Panc1 (cell line): ENCODE measurements around the gene UBE2Q1. TPM values are rescaled to one million over a fixed set of nuclear protein-coding genes. Genes with fewer than 3 reads are reported as not detected.
"Not testable (repeated sequence)": the region's sequence is repeated elsewhere in the genome, so short reads cannot be mapped to it uniquely, and the experiment has no call there.

ENCODE experiments used
- ATAC-seq: fragments of 200-7000 bp; cut with Tn5 transposase; 2 replicates; pipeline ENCODE4 v1.9.1; 2020; ENCODE audit warnings: mild to moderate bottlenecking, moderate library complexity
- BruUV-seq: library from RNA; stranded (reverse); fragments of 400-500 nt; replicated peaks from 2 replicates; lab custom pipeline; 2021; lab: Mats Ljungman, UMichigan
- CTCF ChIA-PET: fragments of 300-600 bp; sonication (Branson Sonifier 250); formaldehyde crosslinking; loops from one replicate; lab custom pipeline; 2022; ENCODE audit warnings: antibody characterized with exemption; lab: Charles Lee
- POLR2A ChIA-PET: fragments of 300-600 bp; sonication (Branson Sonifier 250); formaldehyde crosslinking; loops from one replicate; lab custom pipeline; 2022; ENCODE audit warnings: antibody characterized with exemption; lab: Charles Lee
- DNase-seq: peaks from one replicate; pipeline ENCODE4 v3.0.0-alpha.2; 2010; ENCODE audit warnings: low read depth, low spot score
- H3K27ac ChIP-seq: 2 replicates; pipeline ENCODE4 v1.5.1; 2011; ENCODE audit warnings: mild to moderate bottlenecking, low read length, inconsistent platforms
- H3K27me3 ChIP-seq: fragments of 200-500 bp; sonication (Bioruptor generic); 2 replicates; pipeline ENCODE4 v1.6.0; 2014; ENCODE audit warnings: low read length, inconsistent platforms; ENCODE audit not compliant: control insufficient read depth, insufficient read depth
- H3K36me3 ChIP-seq: fragments of 200-500 bp; sonication (Bioruptor generic); 2 replicates; pipeline ENCODE4 v1.5.1; 2014; ENCODE audit warnings: inconsistent platforms, mild to moderate bottlenecking, low read length, moderate library complexity; ENCODE audit not compliant: control insufficient read depth, insufficient read depth
- H3K4me1 ChIP-seq: 2 replicates; pipeline ENCODE4 v1.5.1; 2011; ENCODE audit warnings: inconsistent platforms, mild to moderate bottlenecking, low read length, moderate library complexity; ENCODE audit not compliant: control insufficient read depth, insufficient read depth
- H3K4me3 ChIP-seq, 2 experiments: 2 replicates each; pipeline ENCODE4 v1.5.1; 2011 to 2012; ENCODE audit warnings: low read depth in 2 of 2, low read length in 2 of 2, mild to moderate bottlenecking in 2 of 2, inconsistent platforms in 1 of 2, moderate library complexity in 1 of 2
- H3K9me3 ChIP-seq: fragments of 200-500 bp; sonication (Bioruptor generic); 2 replicates; pipeline ENCODE4 v1.5.1; 2014; ENCODE audit warnings: low read depth, mild to moderate bottlenecking, inconsistent platforms, low read length, moderate library complexity; ENCODE audit not compliant: control insufficient read depth, insufficient read depth
- POLR2AphosphoS5 ChIP-seq: IDR thresholded peaks from 2 replicates; pipeline ENCODE4 v1.6.1; 2012; ENCODE audit warnings: mild to moderate bottlenecking, low read depth, low read length, moderate library complexity
- SIN3A ChIP-seq: IDR thresholded peaks from 2 replicates; pipeline ENCODE4 v1.6.1; 2012; ENCODE audit warnings: low read depth, mild to moderate bottlenecking, low read length, moderate library complexity, borderline replicate concordance; ENCODE audit not compliant: insufficient read depth
- TCF7L2 ChIP-seq: IDR thresholded peaks from 2 replicates; pipeline ENCODE4 v1.6.1; 2011; ENCODE audit warnings: mild to moderate bottlenecking, low read depth, low read length, inconsistent platforms
- in situ Hi-C: cut with HindIII; loops from 2 replicates; pipeline ENCODE4 v1.10.0; 2016; ENCODE audit warnings: low sequenced_read_pairs, low pct_unique_long_range_greater_than_20kb
- intact Hi-C: fragments of 100-400 bp; cut with micrococcal nuclease; formaldehyde crosslinking; loops from one replicate; pipeline ENCODE4 v1.10.0; 2022; ENCODE audit not compliant: unreplicated experiment
- total RNA-seq: library from RNA; stranded (reverse); gene quantifications from one replicate; pipeline ENCODE4 v1.2.1, GENCODE V29; 2021; ENCODE audit not compliant: unreplicated experiment
- TF ChIP-seq, protein P1 (sequence below): fragments of 450-650 bp; IDR thresholded peaks from 2 replicates; pipeline ENCODE4 v1.5.1; 2017; ENCODE audit warnings: mild to moderate bottlenecking
- TF ChIP-seq, protein P2 (sequence below), 2 experiments: IDR thresholded peaks; 2 replicates each; pipeline ENCODE4 v1.6.1; 2011 to 2012; ENCODE audit warnings: low read depth in 2 of 2, control low read depth in 1 of 2, low read length in 1 of 2, mild to moderate bottlenecking in 1 of 2, moderate library complexity in 1 of 2; ENCODE audit not compliant: insufficient read depth in 1 of 2

The UBE2Q1 gene
- total RNA-seq, 1 experiment from 2014 or later = 96.0 TPM

DNA sequence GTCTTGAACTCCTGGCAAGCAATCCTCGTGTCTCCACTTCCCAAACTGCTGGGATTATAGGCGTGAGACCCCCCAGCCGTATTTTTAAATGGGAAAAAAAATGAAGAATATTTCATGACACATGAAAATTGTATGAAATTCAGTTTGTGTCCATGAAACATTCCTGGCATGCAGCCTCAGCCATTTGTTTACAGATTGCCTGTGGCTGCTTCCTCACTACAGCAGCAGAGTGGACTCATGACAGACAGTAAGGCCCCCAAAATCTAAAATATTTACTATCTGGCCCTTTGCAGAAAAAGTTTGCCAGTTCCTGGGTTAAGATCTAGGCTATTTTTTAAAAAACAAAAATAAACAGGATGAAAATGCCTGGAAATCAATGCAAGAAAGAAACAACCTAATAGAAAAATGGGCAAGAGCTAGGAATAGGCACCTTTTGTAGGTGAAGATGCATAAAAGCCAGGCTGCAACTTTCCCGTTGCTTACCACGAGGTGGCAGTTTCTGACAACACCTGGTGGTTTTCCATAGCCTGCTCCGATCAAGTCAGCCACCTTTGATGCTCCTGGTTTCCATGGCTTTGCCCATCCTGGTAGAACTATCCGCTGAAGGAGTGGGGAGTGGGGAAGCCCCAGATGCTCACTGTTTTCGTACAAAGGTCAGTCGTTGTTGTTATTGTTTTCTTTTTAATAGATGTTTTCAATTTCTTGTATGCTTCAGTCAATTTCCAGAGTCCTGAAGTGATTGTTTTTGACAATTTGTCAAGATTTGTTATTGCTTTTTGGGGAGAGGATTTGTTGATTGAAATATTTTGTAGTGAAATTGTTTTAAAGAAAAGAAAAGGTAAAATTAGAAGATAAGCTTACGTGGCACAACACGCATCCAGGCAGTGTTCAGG lies 24.3 kb downstream of the UBE2Q1 start:
- Histone ChIP-seq H3K4me3 (no peak overlapping the region), H3K27me3 (peaks cover 2% of the 10 kb centered on the region; the same call in 1 of the 2 replicates), H3K36me3 (no peaks in the 10 kb centered on the region), H3K27ac (no peak overlapping the region), H3K9me3 (no peaks in the 10 kb centered on the region), H3K4me1 (no peaks in the 10 kb centered on the region)
- CTCF ChIA-PET = interaction anchor here (0.7 to 2.2 kb wide), 2 partner anchors 12 to 86 kb away, joined by 4 to 14 read pairs; no protein-coding TSS in a partner anchor
- POLR2A ChIA-PET = interaction anchor here (0.7 kb wide), 1 partner anchor 173 kb away, joined by 3 read pairs; no protein-coding TSS in a partner anchor
- TF ChIP-seq TCF7L2 = no peak
- TF ChIP-seq, protein P1, sequence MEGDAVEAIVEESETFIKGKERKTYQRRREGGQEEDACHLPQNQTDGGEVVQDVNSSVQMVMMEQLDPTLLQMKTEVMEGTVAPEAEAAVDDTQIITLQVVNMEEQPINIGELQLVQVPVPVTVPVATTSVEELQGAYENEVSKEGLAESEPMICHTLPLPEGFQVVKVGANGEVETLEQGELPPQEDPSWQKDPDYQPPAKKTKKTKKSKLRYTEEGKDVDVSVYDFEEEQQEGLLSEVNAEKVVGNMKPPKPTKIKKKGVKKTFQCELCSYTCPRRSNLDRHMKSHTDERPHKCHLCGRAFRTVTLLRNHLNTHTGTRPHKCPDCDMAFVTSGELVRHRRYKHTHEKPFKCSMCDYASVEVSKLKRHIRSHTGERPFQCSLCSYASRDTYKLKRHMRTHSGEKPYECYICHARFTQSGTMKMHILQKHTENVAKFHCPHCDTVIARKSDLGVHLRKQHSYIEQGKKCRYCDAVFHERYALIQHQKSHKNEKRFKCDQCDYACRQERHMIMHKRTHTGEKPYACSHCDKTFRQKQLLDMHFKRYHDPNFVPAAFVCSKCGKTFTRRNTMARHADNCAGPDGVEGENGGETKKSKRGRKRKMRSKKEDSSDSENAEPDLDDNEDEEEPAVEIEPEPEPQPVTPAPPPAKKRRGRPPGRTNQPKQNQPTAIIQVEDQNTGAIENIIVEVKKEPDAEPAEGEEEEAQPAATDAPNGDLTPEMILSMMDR = peak; percentile 86
- in situ Hi-C loops (no loop called here), intact Hi-C loops (no loop called here)
- DNase-seq = no peak
- ATAC-seq = peak; percentile 87
- BruUV-seq = no TSS peak

DNA sequence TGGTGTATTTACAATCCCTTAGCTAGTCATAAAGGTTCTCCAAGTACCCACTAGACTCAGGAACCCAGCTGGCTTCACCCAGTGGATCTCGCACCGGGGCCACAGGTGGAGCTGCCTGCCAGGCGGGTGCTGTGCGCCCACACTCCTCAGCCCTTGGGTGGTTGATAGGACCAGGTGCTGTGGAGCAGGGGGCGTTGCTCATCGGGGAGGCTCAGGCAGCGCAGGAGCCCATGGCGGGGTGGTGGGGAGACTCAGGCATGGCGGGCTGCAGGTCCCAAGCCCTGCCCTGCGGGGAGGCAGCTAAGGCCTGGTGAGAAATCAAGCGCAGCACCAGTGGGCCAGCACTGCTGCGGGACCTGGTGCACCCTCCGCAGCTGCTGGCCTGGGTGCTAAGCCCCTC lies 26.5 kb downstream of the UBE2Q1 start:
- DNase-seq, H3K4me3 ChIP-seq, in situ Hi-C loops, intact Hi-C loops, H3K4me1 ChIP-seq, BruUV-seq, H3K36me3 ChIP-seq, H3K27me3 ChIP-seq, ATAC-seq, H3K27ac ChIP-seq, H3K9me3 ChIP-seq, POLR2A ChIA-PET: not testable (repeated sequence)
- CTCF ChIA-PET = interaction anchor here (0.6 kb wide), 1 partner anchor 51 kb away, joined by 4 read pairs; no protein-coding TSS in a partner anchor

DNA sequence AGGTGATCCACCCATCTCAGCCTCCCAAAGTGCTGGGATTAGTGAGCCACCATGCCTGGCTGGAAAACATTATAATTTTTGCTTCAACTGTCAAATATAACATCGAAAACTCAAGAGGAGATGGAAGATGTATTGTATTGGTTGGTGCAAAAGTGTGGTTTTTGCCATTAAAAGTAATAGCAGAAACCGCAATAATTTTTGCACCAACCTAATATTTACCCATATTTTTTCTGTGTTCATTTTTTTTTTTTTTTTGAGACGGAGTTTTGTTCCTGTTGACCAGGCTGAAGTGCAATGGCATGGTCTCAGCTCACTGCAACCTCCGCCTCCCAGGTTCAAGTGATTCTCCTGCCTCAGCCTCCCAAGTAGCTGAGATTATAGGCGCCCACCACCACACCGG lies 29.2 kb downstream of the UBE2Q1 start:
- H3K9me3 ChIP-seq = no peaks in the 10 kb centered on the region
- ATAC-seq (no peak), DNase-seq (no peak)
- in situ Hi-C loops = no loop called here
- no peaks in the 10 kb centered on the region for H3K27me3 ChIP-seq
- POLR2A ChIA-PET = no interaction called here
- H3K36me3 ChIP-seq = no peaks in the 10 kb centered on the region
- H3K4me3 ChIP-seq = no peak overlapping the region
- BruUV-seq = no TSS peak
- CTCF ChIA-PET = interaction anchor here (0.9 kb wide), 1 partner anchor 17 kb away, joined by 3 read pairs; no protein-coding TSS in a partner anchor
- intact Hi-C loops = no loop called here
- H3K27ac ChIP-seq = no peak overlapping the region
- no peak for TF ChIP-seq SIN3A
- no peak for TF ChIP-seq POLR2AphosphoS5
- no peaks in the 10 kb centered on the region for H3K4me1 ChIP-seq

DNA sequence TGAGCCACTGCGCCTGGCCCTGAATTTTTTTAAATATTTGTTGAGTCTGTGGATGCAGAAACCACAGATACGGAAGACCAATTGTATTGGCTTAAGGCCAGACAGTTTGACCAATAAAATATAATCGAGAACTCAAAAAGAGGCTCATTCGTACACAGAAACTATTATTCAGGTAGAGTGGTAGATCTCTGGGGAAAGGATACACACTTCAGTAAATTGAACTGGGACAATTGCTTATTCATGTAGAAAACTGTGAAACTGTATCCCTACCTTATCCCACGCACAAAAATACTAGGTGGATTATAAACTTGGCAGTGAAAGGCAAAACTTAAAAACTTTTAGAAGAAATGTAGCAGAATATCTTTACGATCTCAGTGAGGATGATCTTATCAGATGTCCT lies 31.3 kb downstream of the UBE2Q1 start:
- TF ChIP-seq, protein P1 = no peak
- no peak for TF ChIP-seq TCF7L2
- TF ChIP-seq POLR2AphosphoS5 = no peak
- no peak for TF ChIP-seq SIN3A
- TF ChIP-seq, protein P2, sequence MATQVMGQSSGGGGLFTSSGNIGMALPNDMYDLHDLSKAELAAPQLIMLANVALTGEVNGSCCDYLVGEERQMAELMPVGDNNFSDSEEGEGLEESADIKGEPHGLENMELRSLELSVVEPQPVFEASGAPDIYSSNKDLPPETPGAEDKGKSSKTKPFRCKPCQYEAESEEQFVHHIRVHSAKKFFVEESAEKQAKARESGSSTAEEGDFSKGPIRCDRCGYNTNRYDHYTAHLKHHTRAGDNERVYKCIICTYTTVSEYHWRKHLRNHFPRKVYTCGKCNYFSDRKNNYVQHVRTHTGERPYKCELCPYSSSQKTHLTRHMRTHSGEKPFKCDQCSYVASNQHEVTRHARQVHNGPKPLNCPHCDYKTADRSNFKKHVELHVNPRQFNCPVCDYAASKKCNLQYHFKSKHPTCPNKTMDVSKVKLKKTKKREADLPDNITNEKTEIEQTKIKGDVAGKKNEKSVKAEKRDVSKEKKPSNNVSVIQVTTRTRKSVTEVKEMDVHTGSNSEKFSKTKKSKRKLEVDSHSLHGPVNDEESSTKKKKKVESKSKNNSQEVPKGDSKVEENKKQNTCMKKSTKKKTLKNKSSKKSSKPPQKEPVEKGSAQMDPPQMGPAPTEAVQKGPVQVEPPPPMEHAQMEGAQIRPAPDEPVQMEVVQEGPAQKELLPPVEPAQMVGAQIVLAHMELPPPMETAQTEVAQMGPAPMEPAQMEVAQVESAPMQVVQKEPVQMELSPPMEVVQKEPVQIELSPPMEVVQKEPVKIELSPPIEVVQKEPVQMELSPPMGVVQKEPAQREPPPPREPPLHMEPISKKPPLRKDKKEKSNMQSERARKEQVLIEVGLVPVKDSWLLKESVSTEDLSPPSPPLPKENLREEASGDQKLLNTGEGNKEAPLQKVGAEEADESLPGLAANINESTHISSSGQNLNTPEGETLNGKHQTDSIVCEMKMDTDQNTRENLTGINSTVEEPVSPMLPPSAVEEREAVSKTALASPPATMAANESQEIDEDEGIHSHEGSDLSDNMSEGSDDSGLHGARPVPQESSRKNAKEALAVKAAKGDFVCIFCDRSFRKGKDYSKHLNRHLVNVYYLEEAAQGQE (IDR thresholded peaks at IDR 0.05; ENCODE audit: insufficient read depth in 1 of 2, low read depth in 2 of 2, low read length in 1 of 2) = no peak
- POLR2A ChIA-PET = no interaction called here
- DNase-seq (no peak), ATAC-seq (no peak)
- Histone ChIP-seq H3K36me3 (no peaks in the 10 kb centered on the region), H3K27me3 (no peaks in the 10 kb centered on the region), H3K9me3 (no peaks in the 10 kb centered on the region), H3K27ac (no peak overlapping the region), H3K4me3 (no peak overlapping the region), H3K4me1 (no peaks in the 10 kb centered on the region)
- in situ Hi-C loops (no loop called here), intact Hi-C loops (no loop called here)
- BruUV-seq = no TSS peak
- CTCF ChIA-PET = no interaction called here
